ENCODE results near the gene IL24. TPM values are rescaled to one million over a fixed set of nuclear protein-coding genes. Genes with fewer than 3 reads are reported as not detected.
A peak's percentile ranks its signal among the peaks of the same experiment; 100 is the strongest.

IL24 gene
- polyA plus RNA-seq, 3 donors = 0.16 TPM; not detected in 2

GRCh38 chr1:206898089-206898914, 1.1 kb downstream of the IL24 start:
- Histone ChIP-seq H3K9ac (ENCODE audit: insufficient read depth, low read length, poor library complexity, severe bottlenecking) (no peak overlapping the region), H3K27me3 (ENCODE audit: control insufficient read depth in 2 of 2, insufficient read depth in 2 of 2, low read length in 2 of 2) (no peaks in the 10 kb centered on the region), H3K4me3 (replicated peaks in 1 of 3; ENCODE audit: low read depth in 2 of 3, low read length in 3 of 3) (no peak overlapping the region), H3K27ac (ENCODE audit: low read depth in 1 of 2, low read length in 2 of 2) (no peak overlapping the region), H3K9me3 (replicated peaks in 1 of 2; ENCODE audit: control insufficient read depth in 1 of 2, insufficient read depth in 1 of 2, low read length in 2 of 2) (no peaks in the 10 kb centered on the region), H3K36me3 (replicated peaks in 1 of 2; ENCODE audit: control insufficient read depth in 1 of 2, insufficient read depth in 2 of 2, low read length in 2 of 2) (no peaks in the 10 kb centered on the region), H2AFZ (ENCODE audit: insufficient read depth, low read depth, low read length, poor library complexity, severe bottlenecking) (no peak overlapping the region), H3K4me2 (replicated peaks; ENCODE audit: extremely low read depth, low read length, poor library complexity, severe bottlenecking) (no peak overlapping the region), H4K20me1 (ENCODE audit: insufficient read depth, low read length) (no peaks in the 10 kb centered on the region), H3K79me2 (ENCODE audit: insufficient read depth, low read length) (no peaks in the 10 kb centered on the region), H3K4me1 (ENCODE audit: control insufficient read depth in 1 of 2, insufficient read depth in 2 of 2, low read length in 2 of 2) (no peaks in the 10 kb centered on the region)
- WGBS (ENCODE audit: insufficient coverage) = 90% methylated on average over 7 of the region's 11 CpGs
- intact Hi-C loops (cut with micrococcal nuclease) = no loop called here
- DNase-seq = no peak
- H3K4me3 Mint-ChIP-seq = peak overlapping the region in 1 of 2 donors; percentile 11
- H3K4me1 Mint-ChIP-seq = peaks cover 3% of the 10 kb centered on the region
- TF ChIP-seq CTCF (IDR thresholded peaks at IDR 0.05) = no peak
- H3K36me3 Mint-ChIP-seq = no peaks in the 10 kb centered on the region
- H3K27ac Mint-ChIP-seq = no peak overlapping the region
- H3K9me3 Mint-ChIP-seq = peaks cover 0 to 1% (median 0%) of the 10 kb centered on the region in 7 donors
- peaks cover 1 to 9% (median 8%) of the 10 kb centered on the region in 3 donors for H3K27me3 Mint-ChIP-seq (ENCODE audit: low read depth in 3 of 3)

GRCh38 chr1:206898915-206899431, 1.7 kb downstream of the IL24 start:
- Mint-ChIP-seq H3K4me1 (no peaks in the 10 kb centered on the region), H3K4me3 (no peak overlapping the region), H3K27ac (no peak overlapping the region), H3K9me3 (peaks cover 0 to 1% (median 0%) of the 10 kb centered on the region in 7 donors), H3K36me3 (no peaks in the 10 kb centered on the region), H3K27me3 (ENCODE audit: low read depth in 3 of 3) (peaks cover 1 to 12% (median 10%) of the 10 kb centered on the region in 3 donors)
- intact Hi-C loops (cut with micrococcal nuclease) = no loop called here
- H3K4me1 ChIP-seq (ENCODE audit: control insufficient read depth in 1 of 2, insufficient read depth in 2 of 2, low read length in 2 of 2) = no peaks in the 10 kb centered on the region
- no peaks in the 10 kb centered on the region for H4K20me1 ChIP-seq (ENCODE audit: insufficient read depth, low read length)
- H2AFZ ChIP-seq (ENCODE audit: insufficient read depth, low read depth, low read length, poor library complexity, severe bottlenecking) = no peak overlapping the region
- no peaks in the 10 kb centered on the region for H3K79me2 ChIP-seq (ENCODE audit: insufficient read depth, low read length)
- H3K27me3 ChIP-seq (ENCODE audit: control insufficient read depth in 2 of 2, insufficient read depth in 2 of 2, low read length in 2 of 2) = no peaks in the 10 kb centered on the region
- H3K36me3 ChIP-seq (replicated peaks in 1 of 2; ENCODE audit: control insufficient read depth in 1 of 2, insufficient read depth in 2 of 2, low read length in 2 of 2) = no peaks in the 10 kb centered on the region
- H3K4me3 ChIP-seq (replicated peaks in 1 of 3; ENCODE audit: low read depth in 2 of 3, low read length in 3 of 3) = no peak overlapping the region
- H3K27ac ChIP-seq (ENCODE audit: low read depth in 1 of 2, low read length in 2 of 2) = no peak overlapping the region
- TF ChIP-seq CTCF (IDR thresholded peaks at IDR 0.05) = no peak
- no peak for DNase-seq
- no peak overlapping the region for H3K4me2 ChIP-seq (replicated peaks; ENCODE audit: extremely low read depth, low read length, poor library complexity, severe bottlenecking)
- WGBS (ENCODE audit: insufficient coverage) = 91% methylated on average over 6 of the region's 13 CpGs
- no peaks in the 10 kb centered on the region for H3K9me3 ChIP-seq (replicated peaks in 1 of 2; ENCODE audit: control insufficient read depth in 1 of 2, insufficient read depth in 1 of 2, low read length in 2 of 2)
- no peak overlapping the region for H3K9ac ChIP-seq (ENCODE audit: insufficient read depth, low read length, poor library complexity, severe bottlenecking)

All from CD14-positive monocyte (primary cell).